H1 (cell line): ENCODE data around the gene ATP6V0D1. TPM values are rescaled to one million over a fixed set of nuclear protein-coding genes. Genes with fewer than 3 reads are reported as not detected.

Experiments
- CTCF ChIA-PET: fragments of 300-600 bp; sonication (Branson Sonifier 250); formaldehyde crosslinking; loops from one replicate; lab custom pipeline; 2021; ENCODE audit not compliant: partially characterized antibody; lab: Charles Lee
- POLR2A ChIA-PET: fragments of 300-600 bp; sonication (Branson Sonifier 250); formaldehyde crosslinking; loops from one replicate; lab custom pipeline; 2021; ENCODE audit warnings: inconsistent platforms; ENCODE audit not compliant: partially characterized antibody; lab: Charles Lee
- DNase-seq, 2 experiments: peaks; one replicate each; pipeline versions ENCODE4 v3.0.0 to v3.0.0-alpha.2; 2010 to 2022; ENCODE audit warnings: low spot score in 2 of 2, low read depth in 1 of 2, mixed read lengths in 1 of 2
- FAIRE-seq: peaks from 2 replicates; lab custom pipeline; 2011; peaks lifted over from hg19 to GRCh38; lab: Jason Lieb, UNC
- H2AFZ ChIP-seq: 2 replicates; pipeline ENCODE4 v1.8.1; 2012; ENCODE audit warnings: low read length, inconsistent platforms
- H2AK5ac ChIP-seq: 2 replicates; pipeline ENCODE4 v1.6.1; 2013; ENCODE audit warnings: low read depth, low read length
- H2BK120ac ChIP-seq: replicated peaks from 2 replicates; pipeline ENCODE3; 2013; ENCODE audit warnings: low read depth, low read length, inconsistent platforms
- H2BK12ac ChIP-seq: 2 replicates; pipeline ENCODE4 v1.6.1; 2013; ENCODE audit warnings: low read depth, low read length
- H2BK15ac ChIP-seq: 2 replicates; pipeline ENCODE4 v1.6.1; 2013; ENCODE audit warnings: low read length
- H2BK20ac ChIP-seq: 2 replicates; pipeline ENCODE4 v1.6.1; 2013; ENCODE audit warnings: low read length
- H2BK5ac ChIP-seq: 2 replicates; pipeline ENCODE4 v1.6.1; 2013; ENCODE audit warnings: low read depth, low read length
- H3K14ac ChIP-seq: 2 replicates; pipeline ENCODE4 v1.6.1; 2013; ENCODE audit warnings: inconsistent platforms; ENCODE audit not compliant: insufficient read length
- H3K18ac ChIP-seq: 2 replicates; pipeline ENCODE4 v1.6.1; 2013; ENCODE audit warnings: low read length; ENCODE audit errors: extremely low read depth
- H3K23ac ChIP-seq: 2 replicates; pipeline ENCODE4 v1.6.1; 2013; ENCODE audit warnings: inconsistent platforms; ENCODE audit not compliant: insufficient read length
- H3K23me2 ChIP-seq: 2 replicates; pipeline ENCODE4 v1.6.1; 2013; ENCODE audit warnings: low read depth, low read length
- H3K27ac ChIP-seq: 2 replicates; pipeline ENCODE4 v1.6.1; 2011; ENCODE audit warnings: low read depth, low read length, inconsistent platforms
- H3K27me3 ChIP-seq, 4 experiments: replicated peaks in 1 of 4; 1 replicate in 1 of 4; 2 replicates in 3 of 4; pipeline versions ENCODE4 v1.6.1 to v1.8.1; 2011 to 2013; ENCODE audit warnings: low read length in 3 of 4, mild to moderate bottlenecking in 3 of 4, inconsistent platforms in 2 of 4, mixed read lengths in 2 of 4, moderate library complexity in 1 of 4; ENCODE audit not compliant: control insufficient read depth in 3 of 4, insufficient read depth in 3 of 4; ENCODE audit errors: extremely low read depth in 1 of 4
- H3K36me3 ChIP-seq, 4 experiments: 2 replicates each; pipeline versions ENCODE4 v1.6.1 to v1.8.1; 2011 to 2013; ENCODE audit warnings: mild to moderate bottlenecking in 4 of 4, low read length in 3 of 4, moderate library complexity in 2 of 4, control low read depth in 1 of 4, inconsistent platforms in 1 of 4; ENCODE audit not compliant: insufficient read depth in 4 of 4, control insufficient read depth in 2 of 4
- H3K4ac ChIP-seq: replicated peaks from 2 replicates; pipeline ENCODE3; 2013; ENCODE audit warnings: low read length, low read depth, mixed read lengths, inconsistent platforms; ENCODE audit not compliant: insufficient read length
- H3K4me1 ChIP-seq, 4 experiments: replicated peaks in 1 of 4; 1 replicate in 1 of 4; 2 replicates in 3 of 4; pipeline versions ENCODE4 v1.6.1 to v1.8.1; 2011 to 2013; ENCODE audit warnings: low read length in 3 of 4, inconsistent platforms in 2 of 4, mixed read lengths in 1 of 4; ENCODE audit not compliant: insufficient read depth in 4 of 4, control insufficient read depth in 3 of 4
- H3K4me2 ChIP-seq, 2 experiments: 2 replicates each; pipeline versions ENCODE4 v1.6.1 to v1.8.1; 2011 to 2013; ENCODE audit warnings: low read depth in 2 of 2, low read length in 2 of 2, control low read depth in 1 of 2, inconsistent platforms in 1 of 2, mild to moderate bottlenecking in 1 of 2; ENCODE audit not compliant: insufficient read depth in 1 of 2
- H3K4me3 ChIP-seq, 4 experiments: fragments of 200-600, 300-600 bp in 1 of 4; sonication (generic), shearing (Covaris generic), sonication (Bioruptor Twin) in 1 of 4; 2 replicates each; pipeline versions ENCODE4 v1.5.1 to v1.8.1; 2011 to 2016; ENCODE audit warnings: low read length in 4 of 4, low read depth in 3 of 4, control low read depth in 2 of 4, inconsistent platforms in 2 of 4, mild to moderate bottlenecking in 2 of 4, mixed read lengths in 1 of 4, moderate library complexity in 1 of 4; ENCODE audit not compliant: insufficient read depth in 2 of 4; ENCODE audit errors: extremely low read depth in 1 of 4
- H3K56ac ChIP-seq: replicated peaks from 2 replicates; pipeline ENCODE3; 2013; ENCODE audit warnings: low read depth, mild to moderate bottlenecking, mixed read lengths, low read length, inconsistent platforms; ENCODE audit not compliant: insufficient read length
- H3K79me1 ChIP-seq: 2 replicates; pipeline ENCODE4 v1.6.1; 2013; ENCODE audit warnings: low read depth, low read length, control low read depth
- H3K79me2 ChIP-seq, 2 experiments: 2 replicates each; pipeline versions ENCODE4 v1.6.1 to v1.8.1; 2012 to 2013; ENCODE audit warnings: low read length in 2 of 2, mild to moderate bottlenecking in 2 of 2, inconsistent platforms in 1 of 2; ENCODE audit not compliant: insufficient read depth in 2 of 2, control insufficient read depth in 1 of 2
- H3K9ac ChIP-seq, 4 experiments: replicated peaks in 1 of 4; 1 replicate in 1 of 4; 2 replicates in 3 of 4; pipeline versions ENCODE4 v1.6.1 to v1.8.1; 2011 to 2013; ENCODE audit warnings: low read depth in 3 of 4, low read length in 3 of 4, control low read depth in 2 of 4, mild to moderate bottlenecking in 2 of 4, moderate library complexity in 2 of 4, inconsistent platforms in 1 of 4; ENCODE audit errors: extremely low read depth in 1 of 4
- H3K9me3 ChIP-seq, 2 experiments: 2 replicates each; pipeline versions ENCODE4 v1.6.1 to v1.8.1; 2012 to 2013; ENCODE audit warnings: mild to moderate bottlenecking in 2 of 2, moderate library complexity in 2 of 2, control low read depth in 1 of 2, inconsistent platforms in 1 of 2, low read depth in 1 of 2, low read length in 1 of 2, mixed read lengths in 1 of 2; ENCODE audit not compliant: insufficient read depth in 2 of 2
- H4K20me1 ChIP-seq, 2 experiments: replicated peaks in 1 of 2; 2 replicates each; pipeline versions ENCODE3 to v1.8.1; 2011 to 2013; ENCODE audit warnings: inconsistent platforms in 2 of 2, low read length in 2 of 2, mild to moderate bottlenecking in 1 of 2; ENCODE audit not compliant: insufficient read depth in 2 of 2, control insufficient read depth in 1 of 2
- H4K5ac ChIP-seq: 2 replicates; pipeline ENCODE4 v1.6.1; 2013; ENCODE audit warnings: low read length, low read depth, mixed read lengths, inconsistent platforms; ENCODE audit not compliant: insufficient read length
- H4K8ac ChIP-seq: 2 replicates; pipeline ENCODE4 v1.8.0; 2013; ENCODE audit warnings: mild to moderate bottlenecking, moderate library complexity, low read length, inconsistent platforms; ENCODE audit not compliant: insufficient read depth; ENCODE audit errors: extremely low read depth
- H4K91ac ChIP-seq: replicated peaks from 2 replicates; pipeline ENCODE3; 2013; ENCODE audit warnings: low read length, mixed read lengths, inconsistent platforms; ENCODE audit not compliant: insufficient read length
- BRCA1 ChIP-seq: IDR thresholded peaks from 2 replicates; pipeline ENCODE4 v1.6.1; 2012; ENCODE audit warnings: low read depth, low read length, improper control_type of control experiment
- CHD2 ChIP-seq: IDR thresholded peaks from 2 replicates; pipeline ENCODE4 v1.6.1; 2012; ENCODE audit warnings: low read length, improper control_type of control experiment
- GTF2F1 ChIP-seq: IDR thresholded peaks from 2 replicates; pipeline ENCODE4 v1.6.1; 2012; ENCODE audit warnings: low read depth, low read length, improper control_type of control experiment, borderline replicate concordance
- KDM4A ChIP-seq: IDR thresholded peaks from one replicate; pipeline ENCODE4 v1.7.1; 2012; ENCODE audit warnings: low read depth, mild to moderate bottlenecking, moderate library complexity, low read length, inconsistent platforms; ENCODE audit not compliant: severe bottlenecking
- NANOG ChIP-seq: IDR thresholded peaks from 2 replicates; pipeline ENCODE4 v1.6.1; 2011; ENCODE audit warnings: low read length, low read depth, mild to moderate bottlenecking, inconsistent platforms; ENCODE audit not compliant: insufficient read depth, poor library complexity, severe bottlenecking
- NRF1 ChIP-seq: IDR thresholded peaks from 2 replicates; pipeline ENCODE4 v1.6.1; 2011; ENCODE audit warnings: mild to moderate bottlenecking, low read depth, low read length, improper control_type of control experiment
- POLR2A ChIP-seq, 2 experiments: IDR thresholded peaks; 1 replicate in 1 of 2; 2 replicates in 1 of 2; pipeline ENCODE4 v1.6.1; 2011; ENCODE audit warnings: low read depth in 2 of 2, low read length in 2 of 2, mild to moderate bottlenecking in 2 of 2; ENCODE audit errors: control extremely low read depth in 1 of 2
- SP1 ChIP-seq: IDR thresholded peaks from 2 replicates; pipeline ENCODE4 v1.6.1; 2011; ENCODE audit warnings: low read depth, low read length
- SP2 ChIP-seq: IDR thresholded peaks from 2 replicates; pipeline ENCODE4 v1.6.1; 2012; ENCODE audit warnings: mild to moderate bottlenecking, low read length, inconsistent platforms
- SP4 ChIP-seq: IDR thresholded peaks from 2 replicates; pipeline ENCODE4 v1.6.1; 2012; ENCODE audit warnings: low read length, inconsistent platforms
- TAF7 ChIP-seq: optimal IDR thresholded peaks from 2 replicates; pipeline ENCODE3; 2011; ENCODE audit warnings: low read depth, mild to moderate bottlenecking, inconsistent platforms, low read length, moderate library complexity, borderline replicate concordance
- TBP ChIP-seq: IDR thresholded peaks from 2 replicates; pipeline ENCODE4 v1.6.1; 2011; ENCODE audit warnings: low read depth, low read length, improper control_type of control experiment
- YY1 ChIP-seq: IDR thresholded peaks from 2 replicates; pipeline ENCODE4 v1.6.1; 2011; ENCODE audit warnings: low read depth, mild to moderate bottlenecking, low read length
- WGBS, 2 experiments: shearing (Covaris generic) in 1 of 2; methylation state at CpG; one replicate each; pipeline versions ENCODE4 v1.1.6 to v1.1.7; 2013 to 2015; ENCODE audit warnings: low lambda C conversion rate in 2 of 2, mixed read lengths in 2 of 2, inconsistent platforms in 1 of 2, low coverage in 1 of 2, missing lambda C conversion rate in 1 of 2; ENCODE audit not compliant: insufficient replicate concordance in 2 of 2, insufficient coverage in 1 of 2, insufficient read length in 1 of 2; ENCODE audit errors: extremely low coverage in 1 of 2, missing lambda C conversion rate in 1 of 2; 5-methylcytosine and 5-hydroxymethylcytosine counted together
- polyA plus RNA-seq, 7 experiments: library from polyadenylated mRNA; depleted of rRNA in 3 of 7; stranded (reverse) in 5 of 7; unstranded in 2 of 7; fragments of >200 nt in 5 of 7; fragments of 200-250 nt in 2 of 7; gene quantifications; 1 replicate in 5 of 7; 2 replicates in 1 of 7; 4 replicates in 1 of 7; pipeline versions ENCODE4 v1.2.1 to v1.2.3, GENCODE V29; 2011 to 2013; ENCODE audit warnings: missing spikeins in 2 of 7, mixed read lengths in 2 of 7
- total RNA-seq: library from RNA; stranded (reverse); fragmentation: NEBNext Ultra II Directional; extraction: Animal tissue kit (Norgen Biotek cat#: 25700); gene quantifications from 2 replicates; pipeline ENCODE4 v1.2.1, GENCODE V29; 2021
- TF ChIP-seq, protein P1 (sequence below): IDR thresholded peaks from 2 replicates; pipeline ENCODE4 v1.6.1; 2012; ENCODE audit warnings: inconsistent platforms

The ATP6V0D1 gene
- total and polyA plus RNA-seq, 2 of the 8 experiments (the other 6 are each of a cell fraction or from before 2014, with no cell fraction given) = 47.3 to 134 TPM

DNA sequence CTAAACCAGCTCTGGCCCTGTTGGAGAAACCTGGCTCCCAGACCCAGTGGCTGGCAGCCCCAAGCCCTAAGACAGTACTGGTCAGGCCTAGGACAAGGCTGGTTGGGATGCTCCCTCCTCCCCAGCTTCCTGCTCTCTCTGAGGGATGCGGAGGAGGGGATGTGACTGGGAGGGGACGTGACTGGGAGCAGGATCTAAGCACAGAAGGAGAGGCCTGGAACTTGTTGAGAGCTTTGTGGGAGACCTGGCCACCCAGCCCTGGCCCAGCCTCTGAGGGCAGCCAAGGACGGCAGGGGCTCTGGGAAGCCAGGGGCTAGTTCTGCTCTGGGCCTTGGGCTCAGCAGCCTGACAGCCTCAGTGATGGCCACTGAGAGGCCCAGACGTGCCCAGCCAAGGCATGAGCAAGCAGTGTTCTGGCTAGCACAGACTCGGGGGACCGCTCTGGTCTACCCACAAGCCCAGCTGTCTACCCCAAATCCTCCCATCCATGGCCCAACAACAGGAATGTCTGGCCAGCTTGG is 22.8 kb downstream of the ATP6V0D1 start:
- no peaks in the 10 kb centered on the region for H3K23me2 ChIP-seq
- H2BK5ac ChIP-seq = no peak overlapping the region; the same call in 1 of the 2 replicates
- H2AK5ac ChIP-seq = no peak overlapping the region
- no peak overlapping the region for H3K23ac ChIP-seq
- no peak overlapping the region for H4K91ac ChIP-seq
- no peak overlapping the region for H3K4me2 ChIP-seq
- no peaks in the 10 kb centered on the region for H3K36me3 ChIP-seq
- no peaks in the 10 kb centered on the region for H3K79me2 ChIP-seq
- no peak overlapping the region for H2AFZ ChIP-seq
- H2BK15ac ChIP-seq = no peak overlapping the region
- 79% methylated on average over 6 of the region's 6 CpGs; no CpG with 5 or more reads in 1 of the 2 experiments for WGBS, 2 experiments
- H4K20me1 ChIP-seq = peaks cover 13 to 21% of the 10 kb centered on the region in 2 experiments
- no peak overlapping the region for H2BK120ac ChIP-seq
- H3K27me3 ChIP-seq = no peaks in the 10 kb centered on the region
- no peak overlapping the region for H3K14ac ChIP-seq
- H3K4ac ChIP-seq = no peak overlapping the region
- H2BK12ac ChIP-seq = no peak overlapping the region
- H3K27ac ChIP-seq = no peak overlapping the region; the same call in 1 of the 2 replicates
- no peaks in the 10 kb centered on the region for H3K9me3 ChIP-seq
- CTCF ChIA-PET = interaction anchor here (0.5 to 28.6 kb wide), 9 partner anchors 3 to 186 kb away, joined by 3 to 683 read pairs (median 6); partner anchors contain the start of genes ATP6V0D1, HSD11B2, KCTD19 and LRRC36
- no peak overlapping the region for H3K9ac ChIP-seq
- FAIRE-seq (no peak), DNase-seq (no peak)
- H3K79me1 ChIP-seq = peaks cover 4% of the 10 kb centered on the region
- no peak overlapping the region for H3K56ac ChIP-seq
- H4K5ac ChIP-seq = no peak overlapping the region
- H4K8ac ChIP-seq = no peak overlapping the region
- H3K4me3 ChIP-seq = no peak overlapping the region
- H3K4me1 ChIP-seq = no peaks in the 10 kb centered on the region; a peak in 1 of 7 replicates
- POLR2A ChIA-PET = interaction anchor here (1.1 to 1.2 kb wide), 3 partner anchors 10 to 22 kb away, joined by 3 to 5 read pairs (median 5); no protein-coding TSS in a partner anchor
- no peak overlapping the region for H3K18ac ChIP-seq
- no peak overlapping the region for H2BK20ac ChIP-seq
- no peak for TF ChIP-seq TAF7
- no peak for TF ChIP-seq SP4
- TF ChIP-seq SP1 = no peak
- TF ChIP-seq YY1 = no peak
- TF ChIP-seq NANOG = no peak
- TF ChIP-seq GTF2F1 = no peak
- no peak for TF ChIP-seq TBP
- TF ChIP-seq CHD2 = no peak
- TF ChIP-seq KDM4A = no peak
- TF ChIP-seq, protein P1, sequence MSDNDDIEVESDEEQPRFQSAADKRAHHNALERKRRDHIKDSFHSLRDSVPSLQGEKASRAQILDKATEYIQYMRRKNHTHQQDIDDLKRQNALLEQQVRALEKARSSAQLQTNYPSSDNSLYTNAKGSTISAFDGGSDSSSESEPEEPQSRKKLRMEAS = no peak
- TF ChIP-seq SP2 = no peak
- TF ChIP-seq POLR2A (IDR thresholded peaks at IDR 0.05; ENCODE audit: control extremely low read depth in 1 of 2, low read depth in 2 of 2, low read length in 2 of 2) = no peak
- TF ChIP-seq BRCA1 = no peak
- TF ChIP-seq NRF1 = no peak
